PFSK-1 (cell line): ENCODE results near the gene CLMN.

ENCODE experiments used
- FOXP2 ChIP-seq: optimal IDR thresholded peaks from 2 replicates; pipeline ENCODE3; 2011; ENCODE audit warnings: borderline replicate concordance, control low read depth, inconsistent platforms; ENCODE audit not compliant: insufficient read depth; ENCODE audit errors: extremely low read length, extremely low read depth
- POLR2AphosphoS5 ChIP-seq: IDR thresholded peaks from 2 replicates; pipeline ENCODE4 v1.6.1; 2012; ENCODE audit warnings: low read depth, mild to moderate bottlenecking, control low read depth, low read length, moderate library complexity
- SIN3A ChIP-seq: IDR thresholded peaks from 2 replicates; pipeline ENCODE4 v1.6.1; 2012; ENCODE audit warnings: mild to moderate bottlenecking, low read length, moderate library complexity, borderline replicate concordance; ENCODE audit not compliant: insufficient read depth
- TAF1 ChIP-seq: IDR thresholded peaks from 2 replicates; pipeline ENCODE4 v1.6.1; 2012; ENCODE audit warnings: low read length, control low read depth, borderline replicate concordance; ENCODE audit not compliant: insufficient read depth
- TF ChIP-seq, protein P1 (sequence below), 2 experiments: IDR thresholded peaks; 2 replicates each; pipeline versions ENCODE4 v1.6.1 to v1.8.0; 2011 to 2012; ENCODE audit warnings: low read depth in 2 of 2, low read length in 2 of 2, control low read depth in 1 of 2, inconsistent platforms in 1 of 2, mild to moderate bottlenecking in 1 of 2, moderate library complexity in 1 of 2; ENCODE audit not compliant: insufficient read depth in 1 of 2

The CLMN gene

DNA sequence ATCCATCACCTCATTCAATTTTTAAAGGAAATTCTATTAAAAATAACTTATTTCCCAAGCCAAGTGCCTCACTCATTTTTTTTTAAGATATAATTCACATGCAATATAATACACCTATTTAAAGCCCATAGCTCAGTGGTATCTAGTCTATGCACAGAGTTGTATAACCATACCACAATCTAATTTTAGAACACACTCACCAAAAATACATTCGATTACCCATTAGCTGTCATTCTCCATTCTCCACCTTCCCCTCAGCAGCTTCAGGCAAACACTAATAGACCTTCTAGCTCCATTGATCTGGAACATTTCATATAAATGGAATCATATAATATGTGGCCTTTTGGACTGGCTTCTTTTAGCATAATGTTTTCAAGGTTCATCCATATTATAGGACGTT lies 49.5 kb downstream of the CLMN start:
- TF ChIP-seq POLR2AphosphoS5 (no peak), SIN3A (no peak), FOXP2 (no peak), TAF1 (no peak)
- TF ChIP-seq, protein P1, sequence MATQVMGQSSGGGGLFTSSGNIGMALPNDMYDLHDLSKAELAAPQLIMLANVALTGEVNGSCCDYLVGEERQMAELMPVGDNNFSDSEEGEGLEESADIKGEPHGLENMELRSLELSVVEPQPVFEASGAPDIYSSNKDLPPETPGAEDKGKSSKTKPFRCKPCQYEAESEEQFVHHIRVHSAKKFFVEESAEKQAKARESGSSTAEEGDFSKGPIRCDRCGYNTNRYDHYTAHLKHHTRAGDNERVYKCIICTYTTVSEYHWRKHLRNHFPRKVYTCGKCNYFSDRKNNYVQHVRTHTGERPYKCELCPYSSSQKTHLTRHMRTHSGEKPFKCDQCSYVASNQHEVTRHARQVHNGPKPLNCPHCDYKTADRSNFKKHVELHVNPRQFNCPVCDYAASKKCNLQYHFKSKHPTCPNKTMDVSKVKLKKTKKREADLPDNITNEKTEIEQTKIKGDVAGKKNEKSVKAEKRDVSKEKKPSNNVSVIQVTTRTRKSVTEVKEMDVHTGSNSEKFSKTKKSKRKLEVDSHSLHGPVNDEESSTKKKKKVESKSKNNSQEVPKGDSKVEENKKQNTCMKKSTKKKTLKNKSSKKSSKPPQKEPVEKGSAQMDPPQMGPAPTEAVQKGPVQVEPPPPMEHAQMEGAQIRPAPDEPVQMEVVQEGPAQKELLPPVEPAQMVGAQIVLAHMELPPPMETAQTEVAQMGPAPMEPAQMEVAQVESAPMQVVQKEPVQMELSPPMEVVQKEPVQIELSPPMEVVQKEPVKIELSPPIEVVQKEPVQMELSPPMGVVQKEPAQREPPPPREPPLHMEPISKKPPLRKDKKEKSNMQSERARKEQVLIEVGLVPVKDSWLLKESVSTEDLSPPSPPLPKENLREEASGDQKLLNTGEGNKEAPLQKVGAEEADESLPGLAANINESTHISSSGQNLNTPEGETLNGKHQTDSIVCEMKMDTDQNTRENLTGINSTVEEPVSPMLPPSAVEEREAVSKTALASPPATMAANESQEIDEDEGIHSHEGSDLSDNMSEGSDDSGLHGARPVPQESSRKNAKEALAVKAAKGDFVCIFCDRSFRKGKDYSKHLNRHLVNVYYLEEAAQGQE (IDR thresholded peaks at IDR 0.05; ENCODE audit: insufficient read depth in 1 of 2, low read depth in 2 of 2, low read length in 2 of 2): no peak

DNA sequence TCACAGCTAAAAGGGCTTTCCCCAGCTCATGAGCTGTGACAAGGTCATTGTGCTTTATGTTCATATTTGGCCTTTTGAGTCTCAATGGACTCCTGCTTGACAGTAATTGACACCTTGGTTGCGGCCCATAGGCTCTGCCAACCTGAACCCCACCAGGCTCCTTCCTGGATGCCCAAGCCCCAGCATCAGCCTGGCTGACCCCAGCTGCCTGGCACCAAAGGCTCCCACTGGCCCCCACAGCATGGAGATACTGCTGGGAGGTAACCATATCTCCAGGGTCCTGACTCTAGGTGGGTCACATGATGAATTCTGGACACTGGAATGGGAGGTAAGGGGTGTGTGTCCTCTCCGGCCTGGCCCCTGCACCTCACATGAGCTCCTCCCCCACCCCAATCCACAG lies 50.2 kb downstream of the CLMN start:
- TF ChIP-seq POLR2AphosphoS5: no peak

DNA sequence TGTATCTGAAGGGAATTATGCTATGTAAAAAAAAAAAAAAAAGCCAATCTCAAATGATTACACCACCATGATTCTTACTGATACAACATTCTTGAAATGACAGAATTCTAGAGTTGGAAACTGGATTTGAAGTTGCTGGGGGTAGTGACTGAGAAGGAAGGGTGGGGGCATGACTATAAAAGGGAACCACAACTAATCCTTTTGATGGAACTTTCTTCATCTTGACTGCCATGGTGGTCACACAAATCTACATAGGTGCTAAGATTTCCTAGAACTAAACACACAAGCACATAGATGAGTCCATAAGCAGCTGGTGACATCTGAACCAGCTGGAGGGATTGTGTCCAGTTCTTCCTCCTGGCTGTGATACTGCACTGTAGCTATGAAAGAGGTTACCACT lies 51.4 kb downstream of the CLMN start:
- no peak for TF ChIP-seq POLR2AphosphoS5
- TF ChIP-seq SIN3A: no peak
- TF ChIP-seq, protein P1 (IDR thresholded peaks at IDR 0.05; ENCODE audit: insufficient read depth in 1 of 2, low read depth in 2 of 2, low read length in 2 of 2): no peak
- no peak for TF ChIP-seq TAF1
- no peak for TF ChIP-seq FOXP2

GRCh38 chr14:95267306-95267705 lies 52.4 kb downstream of the CLMN start:
- TF ChIP-seq SIN3A: no peak
- no peak for TF ChIP-seq POLR2AphosphoS5
- TF ChIP-seq FOXP2: no peak
- TF ChIP-seq, protein P1 (IDR thresholded peaks at IDR 0.05; ENCODE audit: insufficient read depth in 1 of 2, low read depth in 2 of 2, low read length in 2 of 2): no peak
- TF ChIP-seq TAF1: no peak

- no peak for TF ChIP-seq FOXP2
- no peak for TF ChIP-seq POLR2AphosphoS5
- TF ChIP-seq, protein P1 (IDR thresholded peaks at IDR 0.05; ENCODE audit: insufficient read depth in 1 of 2, low read depth in 2 of 2, low read length in 2 of 2): no peak
- no peak for TF ChIP-seq TAF1
- no peak for TF ChIP-seq SIN3A
Observed at GRCh38 chr14:95265106-95266094, 54.3 kb downstream of the CLMN start.
